ENCODE measurements around the gene ABCC9.

GRCh38 chr12:21984375-21984774 lies 43.1 kb upstream of the ABCC9 start:
- no peak for TF ChIP-seq CTCF (IDR thresholded peaks at IDR 0.05; ENCODE audit: low read depth, low read length)
- TF ChIP-seq POLR2A (IDR thresholded peaks at IDR 0.05; ENCODE audit: extremely low read depth, insufficient read length), result no peak
- no peak for TF ChIP-seq MAX (IDR thresholded peaks at IDR 0.05; ENCODE audit: low read depth, low read length)
- no peak for TF ChIP-seq MYC (IDR thresholded peaks at IDR 0.05; ENCODE audit: low read depth, low read length)

Measured in NB4 (cell line).